Transverse colon (tissue), 4 donors: Measurements from ENCODE around the gene NDUFS6.

Source experiments
- POLR2A ChIP-seq: fragments of 450-650 bp; IDR thresholded peaks from one replicate; pipeline ENCODE4 v1.6.1; 2016; ENCODE audit warnings: antibody characterized with exemption, mild to moderate bottlenecking, moderate library complexity
- POLR2AphosphoS5 ChIP-seq, 3 donors: sonication (generic); formaldehyde crosslinking; IDR thresholded peaks; one replicate each; pipeline ENCODE4 v1.6.1; 2016; ENCODE audit warnings: antibody characterized with exemption in 3 of 3
- TF ChIP-seq, protein P1 (sequence below), 5 experiments: fragments of 200-600 bp in 3 of 5; fragments of 450-650 bp in 2 of 5; sonication (generic) in 3 of 5; IDR thresholded peaks; 1 replicate in 2 of 5; 2 replicates in 3 of 5; pipeline ENCODE4 v1.5.1; 2016 to 2017; ENCODE audit warnings: antibody characterized with exemption in 5 of 5, inconsistent platforms in 3 of 5, mild to moderate bottlenecking in 2 of 5, moderate library complexity in 1 of 5

DNA sequence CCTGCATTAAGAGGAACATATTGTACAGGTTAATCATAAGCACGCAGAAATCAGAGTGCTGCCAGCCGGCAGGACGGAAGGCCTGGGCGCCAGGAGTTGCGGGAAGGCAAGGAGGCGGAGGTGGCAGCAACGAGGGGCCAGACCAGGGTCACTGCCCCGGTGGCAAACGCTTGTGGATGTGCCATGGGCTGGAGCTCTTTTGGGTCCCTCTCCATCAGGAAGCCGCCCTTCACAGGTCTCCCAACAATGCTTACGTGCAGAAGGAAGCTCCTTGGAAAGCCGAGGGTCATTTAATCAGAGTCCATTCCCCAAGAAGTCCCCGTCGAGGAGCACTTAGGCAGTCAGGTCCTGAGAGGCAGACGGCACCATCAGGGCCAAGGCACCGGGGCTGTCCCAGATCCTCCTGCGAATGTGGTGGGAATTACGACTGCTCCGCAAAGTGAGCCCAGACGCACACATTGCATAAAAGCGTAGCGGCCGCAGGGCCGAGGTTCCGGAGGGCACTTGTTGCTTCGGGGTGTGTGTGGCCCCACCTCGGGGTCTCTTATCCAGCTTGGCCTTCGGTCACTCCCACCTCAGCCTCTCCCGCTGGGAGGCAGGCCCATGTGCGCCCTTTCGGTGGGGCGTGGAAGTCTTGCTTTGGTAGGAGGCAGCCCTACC is 22.1 kb upstream of the NDUFS6 start:
- TF ChIP-seq, protein P1, sequence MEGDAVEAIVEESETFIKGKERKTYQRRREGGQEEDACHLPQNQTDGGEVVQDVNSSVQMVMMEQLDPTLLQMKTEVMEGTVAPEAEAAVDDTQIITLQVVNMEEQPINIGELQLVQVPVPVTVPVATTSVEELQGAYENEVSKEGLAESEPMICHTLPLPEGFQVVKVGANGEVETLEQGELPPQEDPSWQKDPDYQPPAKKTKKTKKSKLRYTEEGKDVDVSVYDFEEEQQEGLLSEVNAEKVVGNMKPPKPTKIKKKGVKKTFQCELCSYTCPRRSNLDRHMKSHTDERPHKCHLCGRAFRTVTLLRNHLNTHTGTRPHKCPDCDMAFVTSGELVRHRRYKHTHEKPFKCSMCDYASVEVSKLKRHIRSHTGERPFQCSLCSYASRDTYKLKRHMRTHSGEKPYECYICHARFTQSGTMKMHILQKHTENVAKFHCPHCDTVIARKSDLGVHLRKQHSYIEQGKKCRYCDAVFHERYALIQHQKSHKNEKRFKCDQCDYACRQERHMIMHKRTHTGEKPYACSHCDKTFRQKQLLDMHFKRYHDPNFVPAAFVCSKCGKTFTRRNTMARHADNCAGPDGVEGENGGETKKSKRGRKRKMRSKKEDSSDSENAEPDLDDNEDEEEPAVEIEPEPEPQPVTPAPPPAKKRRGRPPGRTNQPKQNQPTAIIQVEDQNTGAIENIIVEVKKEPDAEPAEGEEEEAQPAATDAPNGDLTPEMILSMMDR (IDR thresholded peaks at IDR 0.05), result no peak
- TF ChIP-seq POLR2A, result no peak
- no peak for TF ChIP-seq POLR2AphosphoS5 (IDR thresholded peaks at IDR 0.05)
